Activated CD4-positive, alpha-beta T cell treated with anti-CD3 and anti-CD28 coated beads for 48 hours (primary cell): Measurements from ENCODE around the gene ALDH16A1.
"Not testable (repeated sequence)": the region's sequence is repeated elsewhere in the genome, so short reads cannot be mapped to it uniquely, and the experiment has no call there.

Experiments
- DNase-seq: peaks from one replicate; pipeline ENCODE4 v3.0.0-alpha.2; 2020

The ALDH16A1 gene

GRCh38 chr19:49441960-49442350 is 11.1 kb upstream of the ALDH16A1 start:
- DNase-seq: no peak

GRCh38 chr19:49442354-49442753 is 10.7 kb upstream of the ALDH16A1 start:
- peak; percentile 55 for DNase-seq

- DNase-seq: peak; percentile 79
These were observed 10.2 kb upstream of the ALDH16A1 start for GRCh38 chr19:49442771-49443365.

GRCh38 chr19:49443366-49444099 is 9.5 kb upstream of the ALDH16A1 start:
- peak; percentile 95 for DNase-seq

- DNase-seq: not testable (repeated sequence)
These were observed 8.8 kb upstream of the ALDH16A1 start for GRCh38 chr19:49444100-49444700.

GRCh38 chr19:49445997-49446396 is 7.0 kb upstream of the ALDH16A1 start:
- no peak for DNase-seq

- peak; percentile 67 for DNase-seq
These were observed 5.3 kb upstream of the ALDH16A1 start for GRCh38 chr19:49447485-49448431.

- no peak for DNase-seq
These were observed 4.6 kb upstream of the ALDH16A1 start for GRCh38 chr19:49448432-49448786.

- DNase-seq: no peak
These were observed 2.6 kb upstream of the ALDH16A1 start for GRCh38 chr19:49450405-49450804.

GRCh38 chr19:49451430-49452181 is 1.4 kb upstream of the ALDH16A1 start, which contains the start of gene PIH1D1:
Gene PIH1D1 (minus strand): TSS chr19:49451814. CDS start chr19:49451574, 240 bp downstream.
- peak; percentile 96 for DNase-seq

- no peak for DNase-seq
These were observed 774 bp downstream of the ALDH16A1 start for GRCh38 chr19:49453757-49454240.

- no peak for DNase-seq
These were observed 2.7 kb downstream of the ALDH16A1 start for GRCh38 chr19:49455773-49456172.

GRCh38 chr19:49456326-49456725 is 3.3 kb downstream of the ALDH16A1 start:
- DNase-seq: no peak

GRCh38 chr19:49458567-49458903 is 5.5 kb downstream of the ALDH16A1 start:
- DNase-seq: no peak

GRCh38 chr19:49459388-49459787 is 6.4 kb downstream of the ALDH16A1 start:
- no peak for DNase-seq

- not testable (repeated sequence) for DNase-seq
These were observed 8.1 kb downstream of the ALDH16A1 start for GRCh38 chr19:49461130-49461529.

GRCh38 chr19:49461656-49462055 is 8.6 kb downstream of the ALDH16A1 start:
- DNase-seq: no peak

- DNase-seq: no peak
These were observed 9.5 kb downstream of the ALDH16A1 start for GRCh38 chr19:49462492-49462891.

- DNase-seq: no peak
These were observed 11.1 kb downstream of the ALDH16A1 start for GRCh38 chr19:49463960-49464740.

GRCh38 chr19:49465371-49465770 is 12.3 kb downstream of the ALDH16A1 start:
- no peak for DNase-seq

GRCh38 chr19:49468199-49468598 is 15.2 kb downstream of the ALDH16A1 start:
- DNase-seq: no peak
